Activated naive CD8-positive, alpha-beta T cell treated with anti-CD3 and anti-CD28 coated beads, Interleukin-2, amount 50 U/mL, for 16 hours (primary cell): Measurements from ENCODE around the gene COL4A1.

Experiments
- DNase-seq: peaks from one replicate; pipeline ENCODE4 v3.0.0-alpha.2; 2020; ENCODE audit warnings: low read depth, low spot score

The COL4A1 gene

DNA sequence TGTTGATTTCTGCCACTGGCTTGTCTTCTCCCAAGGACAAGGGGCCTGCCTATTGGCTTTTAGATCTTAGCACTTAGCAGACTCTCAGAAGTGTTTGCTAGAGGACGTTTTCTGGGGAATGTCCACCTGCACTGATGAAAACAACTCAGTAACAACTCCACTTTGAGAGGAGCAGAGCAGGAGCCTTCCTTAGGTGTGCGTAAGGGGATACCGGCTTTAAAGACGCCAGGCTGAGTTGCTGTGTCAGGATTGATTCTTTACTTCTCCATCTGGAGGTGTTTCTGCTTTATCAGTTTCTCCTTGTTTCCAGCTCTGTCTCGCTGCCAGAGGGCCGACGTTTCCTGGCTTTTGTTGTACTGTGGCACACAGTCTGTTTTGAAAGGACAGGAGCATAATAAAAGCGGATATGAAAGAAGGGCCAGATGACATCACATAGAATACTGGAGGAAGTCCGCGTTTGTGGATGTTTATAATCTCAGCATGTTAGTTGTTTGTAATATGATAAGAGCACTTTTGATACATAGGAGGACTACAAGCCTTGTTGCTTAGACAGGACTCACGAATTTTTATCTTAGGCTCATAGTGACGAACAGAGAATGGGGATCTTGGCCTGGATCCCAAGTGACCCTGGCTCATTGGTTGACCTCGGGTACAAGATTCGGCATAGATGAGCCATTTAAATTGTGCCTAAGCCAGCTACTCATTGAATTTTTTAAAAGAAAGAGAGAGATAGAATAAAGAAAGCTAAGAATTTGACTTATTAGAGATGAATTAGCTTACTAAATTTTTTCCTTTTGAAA, 34.7 kb upstream of the COL4A1 start:
- DNase-seq: no peak

DNA sequence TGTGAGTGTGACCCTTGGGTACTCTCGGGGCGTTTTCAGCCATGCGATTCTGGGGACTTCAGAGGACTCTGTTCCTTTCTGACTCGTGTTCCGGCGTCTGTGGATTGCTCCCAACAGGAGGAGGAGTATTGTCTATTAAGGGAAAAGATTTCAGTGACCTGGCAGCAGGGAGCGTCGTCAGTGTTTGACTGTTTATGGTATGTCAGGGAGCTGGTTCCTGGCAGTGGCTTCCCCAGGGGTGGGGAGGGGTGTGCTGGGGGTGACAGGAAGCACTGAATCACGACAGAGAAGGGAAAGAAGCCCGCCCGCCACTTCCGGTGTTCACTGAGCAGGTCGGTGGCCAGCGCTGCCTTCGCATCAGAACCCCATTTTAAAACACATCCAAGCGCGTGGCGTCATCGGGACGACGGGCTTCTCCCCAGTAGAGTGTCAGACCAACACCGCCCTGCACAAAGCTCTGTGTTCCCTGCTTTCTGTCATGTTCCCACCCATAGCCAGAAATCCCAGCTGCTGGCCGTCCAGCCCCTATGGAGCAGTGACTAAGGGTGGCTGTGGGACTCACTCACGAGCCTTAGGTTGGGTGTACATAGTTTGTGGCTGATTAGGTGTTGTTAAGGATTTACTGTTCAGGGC, 34.0 kb upstream of the COL4A1 start:
- DNase-seq: peak; percentile 42

DNA sequence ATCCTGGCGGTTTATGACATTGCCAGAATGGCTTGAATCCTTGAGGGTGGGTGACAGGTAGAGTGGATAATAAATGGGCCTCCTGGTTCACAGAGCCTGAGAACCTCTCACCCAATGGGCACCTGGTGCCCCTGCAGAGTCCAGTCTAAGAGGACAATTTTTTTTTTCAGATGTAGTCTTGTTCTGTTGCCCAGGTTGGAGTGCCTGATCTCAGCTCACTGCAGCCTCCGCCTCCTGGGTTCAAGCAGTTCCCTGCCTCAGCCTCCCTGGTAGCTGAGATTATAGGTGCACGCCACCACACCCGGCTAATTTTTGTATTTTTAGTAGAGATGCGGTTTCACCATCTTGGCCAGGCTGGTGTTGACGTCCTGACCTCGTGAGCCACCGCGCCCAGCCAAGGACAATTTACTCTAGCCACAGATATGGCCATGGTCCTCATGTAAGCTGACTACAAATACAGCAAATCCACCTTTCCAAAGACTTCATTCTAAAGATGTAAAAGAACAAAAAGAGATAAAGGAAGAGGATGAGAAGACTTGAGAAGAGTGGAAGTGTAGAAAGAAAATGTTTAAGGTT, 33.1 kb upstream of the COL4A1 start:
- DNase-seq: no peak

DNA sequence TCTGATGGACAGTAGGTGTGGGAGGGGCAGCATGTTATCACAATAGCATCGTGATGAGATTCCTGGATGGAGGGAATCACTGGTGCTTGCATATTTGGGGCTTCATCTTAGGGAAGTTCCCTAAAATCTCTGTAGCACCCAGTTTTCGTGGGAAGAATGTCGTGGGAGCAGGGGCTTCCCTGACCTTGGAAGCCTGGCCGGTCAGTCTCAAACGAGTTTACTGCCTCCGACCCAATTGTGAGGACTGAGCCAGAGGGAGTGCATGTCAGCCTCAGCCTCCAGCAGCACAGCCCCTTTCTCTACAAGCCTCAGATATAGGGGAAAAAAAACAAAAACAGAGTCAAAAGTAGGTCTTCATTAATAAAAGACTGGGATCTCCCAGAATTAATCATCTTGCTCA, 32.3 kb upstream of the COL4A1 start:
- no peak for DNase-seq

DNA sequence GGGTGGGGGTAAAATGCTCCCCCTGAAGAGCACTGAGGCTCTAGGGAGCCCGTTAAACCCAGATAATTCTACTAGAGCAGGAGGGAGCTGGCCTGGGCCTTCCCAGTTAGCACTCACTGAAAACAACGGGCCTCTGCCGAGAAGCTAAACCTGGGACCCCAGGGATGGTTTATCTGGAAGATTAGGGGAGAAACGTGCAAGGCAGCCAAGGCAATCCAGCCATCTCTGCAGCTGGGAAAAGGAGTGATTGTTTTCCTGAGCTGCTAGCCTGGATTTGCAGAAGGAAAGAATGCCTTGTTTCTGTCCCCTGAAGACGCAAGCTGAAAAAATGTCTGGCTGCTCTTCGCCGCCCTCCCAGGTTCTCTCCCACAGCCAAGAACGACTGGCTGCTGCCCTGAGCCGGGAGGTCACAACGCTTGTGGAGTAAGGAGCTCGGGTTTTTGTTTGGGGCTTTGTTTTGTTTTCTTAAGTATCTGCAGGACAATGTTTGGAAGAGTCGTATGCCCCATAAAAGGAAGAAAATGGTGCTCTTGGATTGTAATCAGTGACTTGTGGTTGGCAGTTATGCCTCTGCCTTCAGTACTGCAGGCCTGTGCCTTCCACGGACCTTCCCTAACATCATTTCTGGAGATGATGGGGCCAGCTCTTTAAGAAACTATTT, 31.6 kb upstream of the COL4A1 start:
- no peak for DNase-seq

DNA sequence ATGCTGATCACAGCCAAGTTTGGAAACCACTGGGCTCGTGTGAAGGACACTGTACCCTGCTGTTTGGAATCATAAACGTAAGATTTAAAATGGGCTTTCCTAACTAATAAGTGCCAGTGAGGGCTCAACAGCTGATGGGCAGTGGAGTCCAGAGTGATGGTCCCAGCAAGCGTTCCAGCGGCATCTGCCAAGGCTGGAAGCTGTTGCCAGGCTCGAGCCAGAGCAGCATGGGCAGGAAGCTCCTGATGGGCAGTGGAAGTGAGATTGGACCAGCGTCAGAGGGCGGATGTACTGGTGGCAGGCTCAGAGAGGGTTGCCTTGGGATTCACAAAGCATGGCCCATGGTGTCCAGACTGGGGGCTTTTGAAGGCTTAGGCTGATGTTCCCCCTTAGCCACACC, 30.3 kb upstream of the COL4A1 start:
- no peak for DNase-seq

DNA sequence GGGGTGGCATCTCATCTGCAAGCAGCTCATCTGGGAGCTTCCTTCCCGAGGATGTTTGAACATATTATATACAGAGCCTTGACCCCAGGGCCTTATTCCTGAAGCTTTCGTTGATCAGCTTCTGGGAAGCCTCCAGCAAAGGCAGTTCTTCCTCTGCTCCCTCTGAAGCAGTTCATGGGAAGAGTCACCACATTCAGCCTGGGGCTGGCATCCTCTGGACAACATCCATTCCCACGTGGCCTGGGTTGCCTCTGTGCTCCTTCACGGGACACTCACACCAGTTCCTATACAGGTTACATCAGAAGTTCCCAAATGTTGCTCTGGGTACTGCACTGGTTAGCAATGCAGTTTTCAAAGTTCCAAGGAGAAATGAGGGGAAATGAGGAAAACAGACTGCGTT, 29.7 kb upstream of the COL4A1 start:
- no peak for DNase-seq

DNA sequence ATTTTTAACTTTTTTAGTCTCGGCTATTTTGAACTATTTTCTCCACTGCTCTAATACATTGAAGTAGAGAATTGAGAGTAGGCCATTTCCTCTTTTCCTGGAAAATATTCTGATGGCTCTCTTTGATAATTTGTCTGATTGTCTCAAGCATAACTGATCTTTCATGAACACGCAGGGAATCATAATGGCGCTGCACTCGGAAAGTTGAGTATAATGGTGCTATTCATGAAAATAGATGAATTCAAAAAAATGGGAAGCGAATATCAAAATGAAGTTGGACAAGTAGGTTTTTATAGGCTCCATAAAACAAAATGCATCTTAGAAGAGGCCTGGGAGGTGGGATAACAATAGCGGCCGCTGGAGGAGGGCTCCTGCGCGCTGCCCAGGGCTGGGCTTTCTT, 29.2 kb upstream of the COL4A1 start:
- DNase-seq: no peak

DNA sequence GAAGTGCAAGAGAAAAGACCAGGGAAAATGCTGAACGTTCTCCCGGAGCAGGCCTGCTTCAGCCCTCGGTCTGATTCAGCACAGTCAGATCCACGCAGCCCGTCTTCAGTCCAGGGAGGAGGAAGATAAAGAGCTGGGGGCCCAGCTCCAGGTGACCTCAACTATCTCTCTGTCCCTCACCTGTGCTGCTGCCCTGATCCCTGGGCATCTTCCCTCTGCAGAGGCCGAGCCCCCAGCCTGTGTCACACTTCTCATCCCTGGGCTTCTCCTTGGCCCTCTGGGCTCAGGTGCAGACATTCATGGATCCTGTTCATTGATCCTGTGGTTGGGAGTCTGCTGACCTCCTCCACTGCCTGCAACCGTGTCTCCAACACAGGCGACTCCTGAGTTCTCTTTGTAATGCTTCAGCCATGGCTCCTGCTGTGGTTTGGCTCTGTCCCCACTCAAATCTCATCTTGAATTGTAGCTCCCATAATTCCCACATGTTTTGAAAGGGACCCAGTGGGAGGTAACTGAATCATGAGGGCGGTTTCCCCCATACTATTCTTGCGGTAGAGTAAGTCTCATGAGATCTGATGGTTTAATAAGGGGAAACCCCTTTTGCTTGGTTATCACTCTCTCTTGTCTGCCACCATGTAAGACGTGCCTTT, 28.0 kb upstream of the COL4A1 start:
- DNase-seq: no peak

DNA sequence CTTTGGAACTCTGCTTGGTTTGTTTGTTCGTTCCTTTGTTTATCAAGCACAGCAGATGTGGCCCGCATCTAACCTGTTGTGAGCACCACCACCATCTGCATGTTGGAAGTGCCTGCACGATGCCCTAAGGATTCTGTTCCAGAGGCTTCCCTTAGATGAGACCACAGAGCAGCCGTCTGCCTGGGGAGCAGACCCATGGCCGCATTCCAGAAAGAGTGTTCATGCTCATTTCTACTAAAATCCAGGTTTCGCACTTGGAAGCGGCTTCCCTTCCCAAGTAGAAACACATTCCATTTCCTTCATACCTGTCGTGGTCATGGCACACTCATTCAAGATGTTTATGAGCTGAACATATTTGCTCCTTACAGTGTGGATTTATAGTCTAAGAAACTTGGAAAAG, 27.3 kb upstream of the COL4A1 start:
- DNase-seq: no peak

DNA sequence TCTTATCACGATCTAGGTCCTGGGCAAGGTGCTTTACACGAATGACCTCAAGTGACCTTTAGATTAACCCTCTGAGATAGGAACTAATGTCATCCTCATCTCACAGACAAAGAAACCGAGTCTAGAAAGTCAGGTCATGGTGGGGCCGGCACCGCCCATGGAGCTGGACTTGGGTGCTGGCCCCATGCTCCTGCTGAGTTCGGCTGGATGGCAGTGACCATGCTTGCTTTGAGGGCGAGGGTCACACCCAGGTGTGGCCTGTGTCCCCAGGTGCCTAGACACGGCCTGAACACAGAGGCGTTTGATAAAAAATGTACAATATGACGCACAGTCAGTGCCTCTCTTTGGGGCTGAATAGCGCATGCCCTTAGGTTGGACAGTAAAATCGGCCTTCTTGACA, 26.9 kb upstream of the COL4A1 start:
- DNase-seq: no peak

DNA sequence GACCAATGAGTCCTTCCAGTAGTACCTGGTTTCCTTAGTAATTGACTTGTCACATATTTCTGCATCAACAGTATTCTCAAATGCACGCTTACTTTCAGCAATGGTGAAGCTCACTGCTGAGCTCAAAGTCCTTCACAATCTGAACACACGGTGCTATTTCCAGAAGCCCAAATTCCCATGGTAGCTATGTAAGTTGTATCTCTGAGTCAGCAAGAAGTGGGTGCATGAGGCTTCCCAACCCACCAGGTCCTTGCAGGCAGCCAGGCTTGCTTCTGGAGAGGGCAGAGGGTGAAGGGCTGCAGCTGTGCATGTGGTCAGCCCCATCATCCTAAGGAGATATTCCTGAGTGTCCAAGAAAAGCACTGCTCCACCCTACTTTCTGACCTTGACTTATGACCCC, 25.8 kb upstream of the COL4A1 start:
- DNase-seq: no peak

DNA sequence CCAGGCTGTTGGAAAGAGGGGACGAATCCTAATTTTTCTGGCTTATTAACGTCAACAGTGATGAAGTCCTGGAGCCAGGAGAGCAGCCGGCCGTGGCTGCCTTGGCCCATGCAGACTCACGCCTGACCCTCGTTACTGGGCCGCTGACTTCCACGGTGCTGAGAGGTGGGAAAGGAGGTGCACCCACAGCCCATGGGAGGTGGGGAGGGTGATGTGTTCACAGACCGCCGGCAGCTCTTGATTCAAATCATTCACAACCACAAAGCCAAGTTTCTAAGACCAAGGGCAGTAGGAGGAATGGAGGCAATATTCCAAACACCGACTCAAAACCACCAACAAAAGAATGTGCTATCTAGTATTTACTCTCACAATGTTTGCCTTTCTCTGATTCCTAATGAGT, 24.4 kb upstream of the COL4A1 start:
- no peak for DNase-seq

DNA sequence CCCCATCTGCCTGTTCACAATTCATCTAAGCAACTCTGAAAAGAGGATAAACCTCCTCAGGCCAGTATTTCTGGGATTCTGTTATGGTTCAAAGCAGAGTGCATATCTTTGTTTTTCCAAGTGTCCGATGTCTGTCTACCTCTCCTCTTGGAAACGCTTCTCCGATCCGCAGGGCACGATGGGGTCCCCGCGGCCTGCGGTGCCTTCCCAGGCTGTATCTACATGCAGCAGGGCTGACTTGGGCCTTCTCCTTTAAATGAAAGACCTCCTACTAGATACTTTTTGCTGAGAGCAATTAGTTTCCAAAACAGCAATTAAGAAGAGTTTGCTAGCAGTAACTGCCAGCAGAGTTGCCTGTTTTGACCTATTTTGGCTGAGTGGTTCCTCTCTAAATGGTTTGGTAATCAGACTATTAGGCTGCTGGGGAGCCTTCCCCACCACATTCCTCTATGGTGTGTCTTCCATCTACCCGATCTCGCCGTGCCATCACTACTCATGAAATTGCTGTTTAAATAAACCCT, 23.6 kb upstream of the COL4A1 start:
- DNase-seq: no peak

DNA sequence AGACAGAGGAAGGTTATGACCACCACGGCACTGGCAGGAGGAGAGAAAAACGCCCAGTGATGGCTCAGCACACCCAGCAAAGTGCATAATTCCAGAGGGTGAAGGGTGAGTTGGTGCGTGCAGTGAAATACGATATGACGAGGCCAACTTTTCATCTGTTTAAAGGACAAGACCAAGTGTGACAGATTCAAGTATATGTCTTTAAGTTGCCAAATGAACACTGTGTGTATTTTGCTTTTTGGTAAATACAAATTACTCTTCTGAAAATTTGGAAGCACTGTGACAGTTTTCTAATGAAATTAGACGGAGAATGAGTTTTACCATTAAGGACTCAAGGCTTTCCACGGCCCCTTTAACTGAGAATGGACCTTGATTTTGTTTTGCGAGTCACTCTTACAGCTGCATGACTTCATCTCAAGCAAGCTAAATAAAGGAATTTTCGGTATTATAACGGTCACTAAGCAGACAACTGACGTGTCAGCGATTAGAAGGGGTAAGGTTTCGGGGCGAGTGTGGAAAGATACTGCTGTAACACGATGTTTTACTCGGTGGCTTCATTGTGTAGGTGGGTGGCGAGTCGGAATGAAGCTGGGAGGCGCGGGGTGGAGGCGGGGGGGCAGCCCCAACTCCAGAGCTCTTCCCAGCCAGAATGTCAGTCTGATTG, 23.0 kb upstream of the COL4A1 start:
- no peak for DNase-seq

DNA sequence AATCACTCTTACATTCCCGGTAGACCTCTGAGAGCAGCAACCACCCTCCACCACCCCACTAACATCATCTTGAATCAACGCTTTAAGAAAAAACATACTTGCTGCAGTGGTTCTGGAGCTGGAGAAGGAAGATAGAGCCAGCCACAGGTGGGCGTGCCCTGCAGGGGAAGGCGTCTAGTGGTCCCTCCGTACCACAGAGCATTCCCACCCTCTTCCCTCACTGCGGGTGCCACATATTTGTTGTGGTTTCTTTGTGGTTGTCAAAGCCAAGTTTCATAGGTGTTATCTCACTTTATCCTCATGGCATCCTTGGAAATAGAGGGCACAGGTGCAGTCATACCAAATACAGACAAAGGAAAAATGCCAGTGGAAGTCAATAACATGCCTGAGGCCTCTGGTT, 22.3 kb upstream of the COL4A1 start:
- no peak for DNase-seq

DNA sequence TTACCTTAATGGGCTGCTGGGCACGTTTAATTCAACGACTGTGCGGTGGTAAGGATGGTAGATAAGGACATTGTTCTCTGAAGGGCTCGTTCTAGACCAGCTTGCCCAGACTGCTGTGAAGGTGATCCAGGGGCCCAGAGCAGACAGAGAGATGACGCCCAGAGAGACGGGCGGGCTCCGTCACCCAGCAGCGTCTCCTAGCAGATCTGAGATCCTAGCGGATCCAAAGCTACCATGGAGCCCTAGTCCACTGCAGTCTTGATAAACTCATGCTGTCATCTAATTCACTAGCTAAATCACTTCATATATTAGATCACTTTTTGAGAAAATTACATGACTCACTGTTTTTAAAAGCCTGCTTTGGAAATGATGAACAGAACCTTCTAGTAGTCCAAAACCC, 21.6 kb upstream of the COL4A1 start:
- DNase-seq: no peak

DNA sequence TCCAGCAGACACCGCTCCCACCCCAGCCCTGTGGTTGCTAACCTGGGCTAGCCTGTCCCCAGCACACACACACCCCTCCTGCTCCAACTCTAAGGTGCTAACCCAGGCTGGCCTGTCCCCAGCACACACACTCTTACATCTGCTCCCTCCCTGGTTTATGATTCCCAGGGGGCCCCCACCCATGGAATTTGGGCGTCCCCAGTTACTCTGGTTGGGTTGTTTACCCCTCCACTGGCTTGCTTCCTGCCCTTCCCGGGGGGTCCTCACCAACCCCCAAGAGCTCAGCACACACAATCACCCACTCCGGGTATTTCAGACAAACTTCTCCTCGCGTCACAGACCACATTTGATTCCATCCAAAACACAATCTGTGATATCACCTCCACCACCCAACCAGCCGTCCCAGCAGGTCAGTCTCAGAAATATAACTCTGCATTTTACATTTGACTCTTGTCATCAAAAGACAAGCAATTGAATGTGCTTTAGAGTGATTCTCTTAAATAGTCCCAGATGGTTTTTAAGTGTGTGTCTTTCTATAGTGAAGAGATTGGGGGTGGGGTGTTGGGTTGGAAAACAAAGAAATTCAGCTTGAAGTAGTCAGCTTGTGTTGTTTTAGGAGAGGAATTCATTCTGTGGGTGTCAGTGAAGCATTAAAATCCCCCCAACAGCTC, 20.2 kb upstream of the COL4A1 start:
- no peak for DNase-seq

DNA sequence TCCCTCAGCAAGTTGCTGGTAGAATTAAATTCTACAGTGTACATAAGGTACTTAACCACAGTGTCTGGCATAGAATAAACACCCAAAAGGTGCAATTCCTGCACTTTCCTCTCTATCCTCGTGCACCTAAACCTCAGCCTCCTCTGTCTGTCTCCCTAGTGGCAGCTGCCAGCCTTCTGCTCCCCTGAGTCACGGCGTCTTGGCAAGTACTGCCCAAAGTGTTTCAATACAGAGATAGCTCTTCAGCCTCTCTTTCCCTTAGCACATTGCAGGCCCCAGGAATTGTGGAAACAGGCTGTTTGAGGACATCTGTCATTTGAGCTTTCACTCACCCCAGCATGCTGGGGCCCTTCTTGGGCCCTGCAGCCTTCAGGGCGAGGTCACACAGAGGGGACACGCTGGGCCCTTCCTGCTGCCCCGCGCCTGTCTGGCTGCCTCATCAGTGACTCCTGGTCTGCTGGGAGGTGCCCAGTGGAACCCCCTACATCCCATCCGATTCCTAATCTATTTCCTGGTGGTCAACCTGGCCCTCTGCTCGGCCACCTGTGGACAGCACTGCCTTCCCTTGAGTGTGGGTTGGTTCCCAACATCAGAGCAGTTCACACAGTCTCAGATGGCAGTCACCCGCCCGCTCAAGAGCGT, 19.4 kb upstream of the COL4A1 start:
- no peak for DNase-seq

DNA sequence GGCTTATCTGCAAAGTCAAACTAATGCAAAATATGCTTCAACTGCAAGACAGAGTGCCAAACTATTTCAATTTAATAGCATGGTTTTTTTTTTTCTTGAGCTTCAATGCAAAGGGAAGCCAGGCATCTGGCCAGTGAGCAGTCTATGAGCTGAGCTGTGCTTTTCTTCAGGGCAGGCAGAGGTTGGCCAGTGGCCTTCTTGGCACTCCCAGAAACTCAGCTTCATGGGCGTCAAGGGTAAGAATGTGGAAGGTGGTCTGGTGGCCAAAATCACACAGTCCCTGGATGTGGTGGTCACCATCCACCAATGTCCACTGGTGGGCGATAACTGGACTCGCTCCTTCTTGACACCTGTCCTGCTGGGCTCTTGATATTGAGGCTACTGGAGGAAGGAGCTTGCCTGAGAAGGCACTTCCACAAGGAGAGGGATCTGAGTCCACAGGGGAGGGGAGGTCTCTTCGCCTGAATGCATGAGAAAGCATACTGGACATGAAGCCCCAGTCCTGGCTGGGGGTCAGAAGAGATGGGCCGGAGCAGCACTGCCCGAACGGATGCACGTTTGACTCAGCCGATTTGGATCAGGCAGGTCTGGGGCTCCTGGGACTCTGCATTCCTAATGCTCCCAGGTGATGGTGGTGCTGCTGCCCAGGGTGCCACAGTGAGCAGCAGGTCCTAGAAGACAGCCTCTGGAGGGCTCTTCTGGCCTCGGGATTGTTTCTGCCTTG, 17.2 kb upstream of the COL4A1 start:
- DNase-seq: no peak
